ENCODE results near the gene ASIC1. TPM values are rescaled to one million over a fixed set of nuclear protein-coding genes. Genes with fewer than 3 reads are reported as not detected.
"Not testable (repeated sequence)": the region's sequence is repeated elsewhere in the genome, so short reads cannot be mapped to it uniquely, and the experiment has no call there.

Gene ASIC1
- total RNA-seq, 2 experiments from 2014 or later: 1.5 to 2.8 TPM

DNA sequence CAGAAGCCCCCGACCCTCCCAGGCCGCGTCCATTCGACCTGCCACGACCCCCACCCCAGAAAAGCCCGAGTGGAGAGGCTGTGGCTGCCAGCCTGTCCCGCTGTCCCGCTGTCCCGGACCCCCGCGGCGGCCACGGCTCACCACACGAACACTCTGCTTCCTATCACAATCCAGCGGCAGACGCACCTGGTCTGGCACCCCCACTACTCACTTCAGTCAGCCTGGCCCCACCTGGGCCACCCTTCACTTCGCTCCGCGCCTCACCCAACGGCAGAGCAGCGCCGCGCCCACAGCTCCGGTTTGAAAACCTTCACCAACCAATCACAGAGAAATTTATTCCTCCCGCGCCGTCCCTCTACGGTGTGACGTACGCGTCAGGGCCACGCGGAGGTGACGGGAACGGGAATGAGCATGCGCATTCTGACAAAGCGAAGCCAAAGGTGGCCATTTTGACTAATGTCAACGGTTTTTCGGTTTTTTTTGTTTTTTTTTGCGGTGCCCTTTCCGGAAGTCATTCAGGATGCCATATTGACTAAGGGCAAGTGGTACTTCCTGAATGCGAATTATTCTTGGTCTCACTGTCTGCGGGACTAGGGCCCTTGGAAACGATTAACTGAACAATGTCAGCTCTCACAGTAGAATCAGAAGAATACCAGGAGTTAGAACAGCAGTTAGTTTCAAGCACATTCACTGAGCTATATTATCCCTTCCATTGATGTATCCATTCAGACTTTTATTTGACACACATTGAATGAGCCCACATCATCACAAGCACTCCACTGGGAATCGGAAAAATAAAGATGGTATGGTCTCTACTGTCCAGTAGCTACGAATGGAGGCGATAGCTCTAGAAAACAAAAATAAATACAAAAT lies 32.0 kb upstream of the ASIC1 start, which contains the start of gene RACGAP1:
TSS of gene RACGAP1 (minus strand) at position 308 of the 873 bp plus-strand sequence. CDS start 8,779 bp downstream, outside the sequence.
- H3K36me3 ChIP-seq (ENCODE audit: insufficient read depth, low read length): no peaks in the 10 kb centered on the region
- Mint-ChIP-seq H3K27me3 (peaks cover 13% of the 10 kb centered on the region), H3K27ac (peak within 1 kb of the TSS; percentile 66), H3K9me3 (no peaks in the 10 kb centered on the region), H3K4me1 (ENCODE audit: low read depth) (peaks cover 15% of the 10 kb centered on the region), H3K4me3 (peak within 1 kb of the TSS; percentile 94), H3K36me3 (ENCODE audit: low read depth) (peaks cover 4% of the 10 kb centered on the region)
- DNase-seq: peak; percentile 88 to 99 (median 94)
- H3K4me1 ChIP-seq (ENCODE audit: insufficient read depth, low read length): peaks cover 18% of the 10 kb centered on the region
- CTCF ChIA-PET: interaction anchor here (0.7 to 2.7 kb wide), 10 partner anchors 14 to 284 kb away, joined by 3 to 16 read pairs (median 4); partner anchors contain the start of genes COX14, SMARCD1 and TMBIM6
- POLR2A ChIA-PET: interaction anchor here (0.9 to 2.0 kb wide), 7 partner anchors 12 to 1343 kb away, joined by 3 to 10 read pairs (median 5); partner anchors contain the start of genes CERS5, COX14, KANSL2 and SMARCD1
- peak within 1 kb of the TSS; percentile 75 for H3K4me3 ChIP-seq (ENCODE audit: low read length)
- no peaks in the 10 kb centered on the region for H3K9me3 ChIP-seq (ENCODE audit: control insufficient read depth in 1 of 2, insufficient read depth in 1 of 2, low read length in 2 of 2)
- peak; percentile 97 for ATAC-seq (ENCODE audit: poor library complexity)
- no peaks in the 10 kb centered on the region for H3K27me3 ChIP-seq (ENCODE audit: control insufficient read depth in 1 of 2, insufficient read depth in 2 of 2, low read length in 2 of 2)
- no peak for TF ChIP-seq CTCF (IDR thresholded peaks at IDR 0.05)
- peak within 1 kb of the TSS; percentile 16 to 28 for H3K27ac ChIP-seq (ENCODE audit: low read depth in 1 of 2, low read length in 2 of 2)
- intact Hi-C loops (cut with DNase I, micrococcal nuclease): loop anchor here (1.0 to 10.0 kb wide), 6 partner anchors 60 to 1308 kb away; partner anchors contain the start of genes COX14 (in 2 of the 2), BCDIN3D (in 1 of the 2), CCNT1 (in 1 of the 2) and CERS5 (in 1 of the 2)

DNA sequence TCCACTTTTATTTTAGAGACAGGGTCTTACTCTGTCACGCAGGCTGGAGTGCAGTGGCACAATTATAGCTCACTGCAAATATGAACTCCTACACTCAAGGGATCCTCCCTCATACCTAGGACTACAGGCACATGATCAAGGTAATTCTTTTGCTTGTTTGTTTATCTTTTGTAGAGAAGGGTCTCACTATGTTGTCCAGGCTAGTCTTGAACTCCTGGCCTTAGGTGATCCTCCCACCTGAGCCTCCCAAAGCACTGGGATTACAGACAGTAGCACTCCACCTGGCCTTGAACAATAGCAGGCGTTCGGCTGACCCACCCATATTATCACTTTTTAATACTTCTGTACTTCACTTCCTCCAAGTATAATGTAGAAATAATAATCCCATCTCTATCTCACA lies 30.7 kb upstream of the ASIC1 start:
- Histone ChIP-seq H3K36me3 (ENCODE audit: insufficient read depth, low read length) (no peaks in the 10 kb centered on the region), H3K4me3 (ENCODE audit: low read length) (no peak overlapping the region), H3K9me3 (ENCODE audit: control insufficient read depth in 1 of 2, insufficient read depth in 1 of 2, low read length in 2 of 2) (no peaks in the 10 kb centered on the region), H3K27me3 (ENCODE audit: control insufficient read depth in 1 of 2, insufficient read depth in 2 of 2, low read length in 2 of 2) (peaks cover 0 to 3% of the 10 kb centered on the region in 2 experiments), H3K4me1 (ENCODE audit: insufficient read depth, low read length) (peaks cover 18% of the 10 kb centered on the region), H3K27ac (ENCODE audit: low read depth in 1 of 2, low read length in 2 of 2) (no peak overlapping the region)
- intact Hi-C loops (cut with DNase I, micrococcal nuclease): loop anchor here in 1 of 2 experiments (5.0 to 10.0 kb wide), 3 partner anchors 182 to 1309 kb away; partner anchors contain the start of genes BCDIN3D, CCNT1 and LIMA1
- TF ChIP-seq CTCF (IDR thresholded peaks at IDR 0.05): no peak
- H3K4me3 Mint-ChIP-seq: no peak overlapping the region
- ChIA-PET POLR2A (interaction anchor here (2.0 kb wide), 1 partner anchor 85 kb away, joined by 10 read pairs; the partner anchor contains the start of gene COX14), CTCF (interaction anchor here (1.0 to 1.6 kb wide), 2 partner anchors 12 to 29 kb away, joined by 4 to 8 read pairs; no protein-coding TSS in a partner anchor)
- peaks cover 15% of the 10 kb centered on the region for H3K4me1 Mint-ChIP-seq (ENCODE audit: low read depth)
- no peak overlapping the region for H3K27ac Mint-ChIP-seq
- no peak for ATAC-seq (ENCODE audit: poor library complexity)
- H3K36me3 Mint-ChIP-seq (ENCODE audit: low read depth): peaks cover 4% of the 10 kb centered on the region
- H3K9me3 Mint-ChIP-seq: no peaks in the 10 kb centered on the region
- peaks cover 17% of the 10 kb centered on the region for H3K27me3 Mint-ChIP-seq
- DNase-seq: no peak

GRCh38 chr12:50030449-50030848 lies 26.9 kb upstream of the ASIC1 start:
- POLR2A ChIA-PET; H3K36me3 Mint-ChIP-seq (ENCODE audit: low read depth); ATAC-seq (ENCODE audit: poor library complexity); H3K4me1 ChIP-seq (ENCODE audit: insufficient read depth, low read length); DNase-seq; H3K27ac Mint-ChIP-seq; H3K27me3 ChIP-seq (ENCODE audit: control insufficient read depth in 1 of 2, insufficient read depth in 2 of 2, low read length in 2 of 2); H3K27ac ChIP-seq (ENCODE audit: low read depth in 1 of 2, low read length in 2 of 2); H3K9me3 ChIP-seq (ENCODE audit: control insufficient read depth in 1 of 2, insufficient read depth in 1 of 2, low read length in 2 of 2); intact Hi-C loops (cut with DNase I, micrococcal nuclease); H3K4me3 ChIP-seq (ENCODE audit: low read length); H3K9me3 Mint-ChIP-seq; H3K4me1 Mint-ChIP-seq (ENCODE audit: low read depth); H3K4me3 Mint-ChIP-seq; H3K36me3 ChIP-seq (ENCODE audit: insufficient read depth, low read length): not testable (repeated sequence)
- peaks cover 35% of the 10 kb centered on the region for H3K27me3 Mint-ChIP-seq
- CTCF ChIA-PET: interaction anchor here (0.7 to 1.0 kb wide), 2 partner anchors 9 to 63 kb away, joined by 3 to 6 read pairs; no protein-coding TSS in a partner anchor
